ENCODE measurements around the gene ANKRD40.
"Not testable (repeated sequence)": the region's sequence is repeated elsewhere in the genome, so short reads cannot be mapped to it uniquely, and the experiment has no call there.

Gene ANKRD40, protein sequence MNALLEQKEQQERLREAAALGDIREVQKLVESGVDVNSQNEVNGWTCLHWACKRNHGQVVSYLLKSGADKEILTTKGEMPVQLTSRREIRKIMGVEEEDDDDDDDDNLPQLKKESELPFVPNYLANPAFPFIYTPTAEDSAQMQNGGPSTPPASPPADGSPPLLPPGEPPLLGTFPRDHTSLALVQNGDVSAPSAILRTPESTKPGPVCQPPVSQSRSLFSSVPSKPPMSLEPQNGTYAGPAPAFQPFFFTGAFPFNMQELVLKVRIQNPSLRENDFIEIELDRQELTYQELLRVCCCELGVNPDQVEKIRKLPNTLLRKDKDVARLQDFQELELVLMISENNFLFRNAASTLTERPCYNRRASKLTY

DNA sequence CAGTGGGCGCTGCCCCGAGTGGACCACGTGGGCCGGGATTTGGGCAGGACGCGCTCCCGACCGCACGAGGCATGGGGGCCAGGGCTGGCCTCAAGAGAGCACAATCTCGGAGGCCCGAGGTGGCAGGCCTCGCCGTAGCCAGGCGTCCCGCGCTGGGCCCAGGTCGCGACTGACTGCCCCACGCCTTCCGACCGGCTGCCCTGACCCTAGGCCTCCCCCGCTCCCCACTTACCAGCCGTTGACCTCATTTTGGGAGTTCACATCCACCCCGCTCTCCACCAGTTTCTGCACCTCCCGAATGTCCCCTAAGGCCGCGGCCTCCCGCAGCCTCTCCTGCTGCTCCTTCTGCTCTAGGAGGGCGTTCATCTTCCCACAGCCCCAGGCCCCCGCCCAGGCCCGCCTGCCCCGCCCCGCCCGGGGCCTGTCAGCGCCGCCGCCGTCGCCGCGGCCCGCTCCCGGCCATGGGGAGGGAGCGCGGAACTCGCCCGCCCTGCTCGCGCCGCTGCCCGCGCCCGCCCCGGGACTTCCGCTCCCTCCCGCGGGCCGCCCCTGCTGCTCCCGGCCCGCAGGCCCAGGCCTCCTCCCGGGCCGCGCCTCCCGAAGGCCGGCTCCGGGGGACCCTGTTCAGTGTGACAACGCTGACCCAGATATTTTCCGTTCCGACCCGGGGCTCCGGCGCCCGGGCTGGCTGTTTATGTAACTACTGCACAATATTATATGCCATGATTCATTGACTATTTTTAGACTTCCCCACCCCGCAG is at the start of gene ANKRD40:
ANKRD40 (minus strand) TSS at position 626 of the 761 bp plus-strand sequence; CDS start at position 366, 260 bp downstream.
- Mint-ChIP-seq H3K4me1 (peaks cover 45% of the 10 kb centered on the region), H3K27ac (peak within 1 kb of the TSS; percentile 95), H3K27me3 (no peaks in the 10 kb centered on the region), H3K4me3 (peak within 1 kb of the TSS; percentile 94), H3K36me3 (ENCODE audit: low read depth) (peaks cover 19% of the 10 kb centered on the region), H3K9me3 (no peaks in the 10 kb centered on the region)
- DNase-seq (peak; percentile 93), ATAC-seq (peak; percentile 84)

DNA sequence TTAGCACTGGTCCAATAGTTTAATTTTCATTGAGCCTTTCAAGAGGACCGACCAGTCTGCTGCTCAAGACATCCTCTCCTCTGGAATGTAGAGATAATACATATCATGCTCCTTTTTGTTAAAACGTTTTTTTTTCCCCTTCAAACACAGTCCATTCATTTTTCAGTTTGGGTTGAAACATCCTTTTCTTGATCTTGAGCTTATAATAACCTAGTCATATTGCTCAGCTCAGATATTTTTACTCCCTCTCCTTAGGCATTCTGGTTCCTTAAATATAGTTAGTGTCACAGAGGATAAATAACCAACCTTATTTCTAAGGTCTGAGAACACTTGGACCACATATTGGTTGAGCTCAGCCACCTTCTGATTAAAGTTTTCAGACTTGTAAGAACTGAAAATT is 46.8 kb upstream of the ANKRD40 start:
- ATAC-seq: no peak
- Mint-ChIP-seq H3K4me1 (no peaks in the 10 kb centered on the region), H3K36me3 (ENCODE audit: low read depth) (peaks cover 41% of the 10 kb centered on the region), H3K27me3 (no peaks in the 10 kb centered on the region), H3K4me3 (no peak overlapping the region), H3K27ac (no peak overlapping the region), H3K9me3 (no peaks in the 10 kb centered on the region)
- no peak for DNase-seq

DNA sequence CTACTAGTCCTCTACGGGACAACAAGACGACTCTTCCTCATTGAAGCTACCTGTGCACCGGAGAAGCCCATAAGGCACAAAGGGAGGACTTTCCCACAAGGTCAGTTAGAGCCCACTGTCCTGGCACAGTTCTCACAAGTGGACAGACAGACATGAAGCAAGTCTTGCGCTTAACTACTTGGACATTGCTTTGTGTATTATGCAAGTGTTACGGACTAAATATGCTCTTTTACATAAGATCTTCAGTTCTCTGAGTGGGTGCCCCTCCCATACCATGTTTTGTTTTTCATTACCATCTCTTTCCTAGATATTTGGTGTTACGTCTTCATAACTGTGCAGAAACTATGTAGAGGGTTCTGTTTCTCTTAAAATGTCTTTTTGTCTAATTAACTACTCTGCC is 41.5 kb upstream of the ANKRD40 start:
- no peak for DNase-seq
- no peak overlapping the region for H3K27ac Mint-ChIP-seq
- no peaks in the 10 kb centered on the region for H3K4me1 Mint-ChIP-seq
- no peaks in the 10 kb centered on the region for H3K27me3 Mint-ChIP-seq
- peaks cover 67% of the 10 kb centered on the region for H3K36me3 Mint-ChIP-seq (ENCODE audit: low read depth)
- no peak for ATAC-seq
- H3K9me3 Mint-ChIP-seq: no peaks in the 10 kb centered on the region
- H3K4me3 Mint-ChIP-seq: no peak overlapping the region

DNA sequence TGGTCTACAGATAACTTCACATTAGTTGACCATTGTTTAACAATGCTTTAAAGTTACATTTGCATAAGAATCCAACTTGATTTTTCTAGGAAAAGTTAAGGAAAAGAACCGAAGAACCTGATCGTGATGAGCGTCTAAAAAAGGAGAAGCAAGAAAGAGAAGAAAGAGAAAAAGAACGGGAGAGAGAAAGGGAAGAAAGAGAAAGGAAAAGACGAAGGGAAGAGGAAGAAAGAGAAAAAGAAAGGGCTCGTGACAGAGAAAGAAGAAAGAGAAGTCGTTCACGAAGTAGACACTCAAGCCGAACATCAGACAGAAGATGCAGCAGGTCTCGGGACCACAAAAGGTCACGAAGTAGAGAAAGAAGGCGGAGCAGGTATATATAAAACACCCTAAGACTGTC is 37.9 kb upstream of the ANKRD40 start:
- DNase-seq (no peak), ATAC-seq (no peak)
- H3K4me1 Mint-ChIP-seq: no peaks in the 10 kb centered on the region
- H3K9me3 Mint-ChIP-seq: no peaks in the 10 kb centered on the region
- H3K4me3 Mint-ChIP-seq: no peak overlapping the region
- peaks cover 77% of the 10 kb centered on the region for H3K36me3 Mint-ChIP-seq (ENCODE audit: low read depth)
- no peaks in the 10 kb centered on the region for H3K27me3 Mint-ChIP-seq
- no peak overlapping the region for H3K27ac Mint-ChIP-seq

DNA sequence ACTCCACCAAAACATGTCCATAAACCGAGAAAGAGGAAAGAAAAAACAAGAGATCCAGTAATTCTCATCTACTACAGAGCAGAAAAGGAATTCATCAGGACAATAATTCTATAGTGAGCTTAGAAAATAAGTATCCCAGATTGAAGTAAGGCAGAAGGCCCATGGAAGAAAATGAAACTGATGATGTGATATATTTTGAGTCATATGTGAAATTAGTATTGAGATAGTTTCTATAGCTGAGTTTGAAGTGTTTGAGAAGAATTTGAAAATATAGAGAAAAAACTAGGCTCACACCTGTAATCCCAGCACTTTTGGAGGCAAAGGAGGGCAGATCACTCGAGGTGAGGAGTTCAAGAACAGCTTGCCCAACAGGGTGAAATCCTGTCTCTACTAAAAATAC is 31.4 kb upstream of the ANKRD40 start:
- Mint-ChIP-seq H3K4me3 (no peak overlapping the region), H3K9me3 (no peaks in the 10 kb centered on the region), H3K27me3 (no peaks in the 10 kb centered on the region), H3K36me3 (ENCODE audit: low read depth) (peaks cover 63% of the 10 kb centered on the region), H3K4me1 (peaks cover 41% of the 10 kb centered on the region), H3K27ac (peak overlapping the region; percentile 78)
- DNase-seq (no peak), ATAC-seq (no peak)

DNA sequence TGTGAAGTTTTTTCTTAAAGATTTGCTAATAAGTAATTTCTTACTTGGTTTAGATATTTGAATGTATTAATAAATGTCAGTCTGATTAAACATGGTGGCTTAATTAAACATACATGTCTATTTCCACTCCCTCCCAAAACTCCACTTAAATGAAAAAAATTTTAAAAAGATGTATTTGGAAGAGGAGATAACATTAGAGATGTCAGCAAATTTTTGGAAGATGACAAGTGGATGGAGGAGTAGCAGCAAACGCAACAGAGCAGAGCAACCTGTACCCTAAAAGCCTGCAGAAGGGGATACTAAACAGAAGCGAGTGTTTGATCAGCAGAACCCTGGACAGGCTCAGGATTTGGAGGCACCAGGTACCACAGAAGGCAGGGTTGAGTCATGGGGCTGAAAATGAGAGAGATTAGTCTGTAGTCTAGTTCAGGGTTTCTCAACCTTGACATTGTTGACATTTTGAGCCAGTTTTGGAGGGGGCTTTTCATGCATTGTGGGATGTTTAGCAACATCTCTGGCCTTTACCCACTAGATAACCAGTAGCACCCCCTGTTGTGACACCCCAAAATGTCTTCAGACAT is 29.5 kb upstream of the ANKRD40 start:
- Mint-ChIP-seq H3K36me3 (ENCODE audit: low read depth) (peaks cover 53% of the 10 kb centered on the region), H3K27me3 (no peaks in the 10 kb centered on the region), H3K9me3 (no peaks in the 10 kb centered on the region), H3K4me1 (peaks cover 48% of the 10 kb centered on the region), H3K27ac (peak overlapping the region; percentile 74), H3K4me3 (no peak overlapping the region)
- no peak for DNase-seq
- ATAC-seq: peak; percentile 86

- H3K36me3 Mint-ChIP-seq (ENCODE audit: low read depth): peaks cover 42% of the 10 kb centered on the region
- no peak overlapping the region for H3K27ac Mint-ChIP-seq
- H3K4me3 Mint-ChIP-seq: no peak overlapping the region
- no peaks in the 10 kb centered on the region for H3K27me3 Mint-ChIP-seq
- peaks cover 61% of the 10 kb centered on the region for H3K4me1 Mint-ChIP-seq
- DNase-seq (no peak), ATAC-seq (no peak)
- H3K9me3 Mint-ChIP-seq: no peaks in the 10 kb centered on the region
Observed at GRCh38 chr17:50735287-50735686, 27.6 kb upstream of the ANKRD40 start.

DNA sequence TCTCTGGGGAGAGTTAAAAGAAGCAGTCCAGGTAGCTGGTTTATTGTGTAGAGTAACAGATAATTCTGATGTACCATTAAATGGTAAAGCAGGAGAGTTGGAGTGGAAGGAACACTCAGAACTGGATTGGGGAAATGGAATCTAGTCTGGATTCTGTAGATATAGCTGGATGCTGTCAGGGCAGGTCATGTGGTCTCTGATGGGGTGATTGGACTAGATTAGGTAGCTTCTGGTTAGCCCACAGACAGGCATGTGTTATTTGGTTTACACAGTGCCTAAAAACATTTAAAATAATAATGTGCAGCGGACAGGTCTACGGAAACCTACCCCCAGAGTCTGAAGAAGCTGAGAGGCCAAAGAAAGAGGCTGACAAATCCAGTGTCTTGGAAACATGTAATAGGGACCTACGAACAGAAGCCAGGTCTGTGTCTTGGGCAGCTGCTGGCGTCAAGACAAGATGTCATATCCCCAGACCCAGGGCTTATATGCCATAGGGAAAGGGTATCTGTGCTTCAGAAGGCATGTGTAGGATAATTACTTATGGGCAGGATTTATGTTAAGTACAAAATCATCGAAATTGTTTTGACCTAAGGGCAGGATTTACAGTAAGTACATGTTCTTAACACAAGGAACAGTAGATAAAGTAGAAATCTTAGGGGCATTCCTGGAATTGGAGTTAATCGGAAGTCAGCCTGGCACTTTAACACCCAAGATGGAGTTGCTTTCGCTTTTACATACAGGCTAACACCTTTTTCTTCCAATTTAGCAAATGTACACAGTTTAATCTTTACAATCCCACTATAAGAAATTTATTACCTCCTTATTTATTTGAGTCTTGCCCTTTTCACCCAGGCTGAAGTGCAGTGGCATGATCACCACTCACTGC is 24.1 kb upstream of the ANKRD40 start:
- Mint-ChIP-seq H3K4me1 (peaks cover 64% of the 10 kb centered on the region), H3K27me3 (no peaks in the 10 kb centered on the region), H3K9me3 (no peaks in the 10 kb centered on the region), H3K36me3 (ENCODE audit: low read depth) (peaks cover 24% of the 10 kb centered on the region), H3K27ac (peak overlapping the region; percentile 40), H3K4me3 (no peak overlapping the region)
- ATAC-seq (no peak), DNase-seq (no peak)

DNA sequence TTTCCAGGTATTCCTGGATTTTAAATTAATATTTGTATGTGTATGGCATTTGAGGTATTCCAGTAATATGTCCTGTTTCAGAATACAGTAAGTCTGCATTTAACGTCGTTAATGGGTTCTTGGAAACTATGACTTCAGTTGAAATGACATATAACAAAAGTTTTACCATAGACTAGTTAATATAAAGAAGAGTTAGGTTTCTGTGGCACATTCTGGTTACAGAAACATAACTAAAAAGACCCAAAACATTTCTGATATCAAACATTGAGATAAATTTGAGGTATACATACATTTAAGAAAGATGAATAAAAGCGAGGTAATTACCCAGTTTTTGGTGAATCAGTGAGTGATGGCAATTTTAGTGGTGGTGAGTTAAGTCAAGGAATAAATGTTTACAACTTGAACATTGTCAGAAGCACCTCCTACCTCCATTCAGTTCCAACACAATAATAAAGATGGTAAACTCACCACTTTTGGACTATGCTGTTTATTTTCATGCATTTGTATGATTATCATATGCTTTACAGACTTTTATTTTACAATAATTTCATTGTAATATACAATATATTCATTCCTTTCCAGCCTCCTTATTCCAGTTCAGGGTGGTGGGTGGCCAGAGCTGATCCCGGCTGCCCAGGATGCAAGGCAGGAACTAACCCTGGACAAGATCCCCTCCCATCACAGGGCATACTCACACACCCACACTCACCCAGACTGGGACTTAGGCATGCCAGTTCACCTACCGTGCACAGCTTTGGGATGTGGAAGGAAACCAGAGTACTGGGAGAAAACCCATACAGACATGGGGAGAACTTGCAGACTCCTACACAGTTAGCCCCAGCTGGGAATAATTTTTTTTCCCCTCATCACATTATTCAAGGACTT is 21.4 kb upstream of the ANKRD40 start:
- peak overlapping the region; percentile 60 for H3K27ac Mint-ChIP-seq
- no peak overlapping the region for H3K4me3 Mint-ChIP-seq
- peaks cover 64% of the 10 kb centered on the region for H3K4me1 Mint-ChIP-seq
- H3K27me3 Mint-ChIP-seq: no peaks in the 10 kb centered on the region
- H3K36me3 Mint-ChIP-seq (ENCODE audit: low read depth): peaks cover 22% of the 10 kb centered on the region
- ATAC-seq: peak; percentile 34
- H3K9me3 Mint-ChIP-seq: no peaks in the 10 kb centered on the region
- no peak for DNase-seq

DNA sequence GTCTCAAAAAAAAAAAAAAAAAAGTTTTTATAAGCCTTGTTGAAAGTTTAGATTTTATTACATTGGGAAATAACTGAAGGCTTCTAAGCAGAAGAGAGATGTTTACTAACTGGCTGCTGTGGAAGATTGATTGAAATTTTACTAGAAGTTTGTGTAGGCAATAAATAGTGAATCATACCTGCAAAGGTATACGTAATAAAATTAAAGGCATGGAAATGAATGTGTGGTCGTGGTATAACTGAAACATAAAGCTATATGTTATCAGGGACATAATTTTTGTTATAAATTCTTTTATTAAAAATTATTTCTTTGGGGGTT is 20.4 kb upstream of the ANKRD40 start:
- Mint-ChIP-seq H3K27ac (no peak overlapping the region), H3K4me1 (peaks cover 72% of the 10 kb centered on the region), H3K36me3 (ENCODE audit: low read depth) (peaks cover 22% of the 10 kb centered on the region), H3K9me3 (no peaks in the 10 kb centered on the region), H3K4me3 (no peak overlapping the region), H3K27me3 (no peaks in the 10 kb centered on the region)
- ATAC-seq (no peak), DNase-seq (no peak)

GRCh38 chr17:50725769-50726655 is 18.3 kb upstream of the ANKRD40 start:
- H3K4me3 Mint-ChIP-seq: no peak overlapping the region
- peak overlapping the region; percentile 26 for H3K27ac Mint-ChIP-seq
- no peak for DNase-seq
- ATAC-seq: no peak
- H3K27me3 Mint-ChIP-seq: no peaks in the 10 kb centered on the region
- peaks cover 25% of the 10 kb centered on the region for H3K36me3 Mint-ChIP-seq (ENCODE audit: low read depth)
- peaks cover 72% of the 10 kb centered on the region for H3K4me1 Mint-ChIP-seq
- H3K9me3 Mint-ChIP-seq: no peaks in the 10 kb centered on the region

DNA sequence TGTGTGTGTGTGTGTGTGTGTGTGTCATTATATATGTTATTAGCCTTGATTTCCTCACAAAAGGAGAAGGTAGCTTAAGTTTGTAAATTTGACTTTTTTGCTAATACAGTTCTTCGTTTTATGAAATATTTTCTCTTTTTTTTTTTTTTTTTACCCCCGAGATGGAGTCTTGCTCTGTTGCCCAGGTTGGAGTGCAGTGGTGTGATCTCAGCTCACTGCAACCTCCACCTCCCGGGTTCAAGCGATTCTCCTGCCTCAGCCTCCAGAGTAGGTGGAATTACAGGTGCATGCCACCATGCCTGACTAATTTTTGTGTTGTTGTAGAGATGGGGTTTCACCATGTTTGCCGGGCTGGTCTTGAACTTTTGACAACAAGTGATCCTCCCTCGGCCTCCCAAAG is 16.9 kb upstream of the ANKRD40 start:
- H3K9me3 Mint-ChIP-seq, H3K4me3 Mint-ChIP-seq, DNase-seq, H3K27me3 Mint-ChIP-seq, H3K27ac Mint-ChIP-seq, ATAC-seq: not testable (repeated sequence)
- H3K4me1 Mint-ChIP-seq: peaks cover 68% of the 10 kb centered on the region
- H3K36me3 Mint-ChIP-seq (ENCODE audit: low read depth): peaks cover 33% of the 10 kb centered on the region

- H3K27ac Mint-ChIP-seq: peak overlapping the region; percentile 55
- no peaks in the 10 kb centered on the region for H3K9me3 Mint-ChIP-seq
- ATAC-seq: no peak
- DNase-seq: no peak
- H3K36me3 Mint-ChIP-seq (ENCODE audit: low read depth): peaks cover 30% of the 10 kb centered on the region
- H3K4me3 Mint-ChIP-seq: peak overlapping the region; percentile 88
- H3K4me1 Mint-ChIP-seq: peaks cover 56% of the 10 kb centered on the region
- H3K27me3 Mint-ChIP-seq: no peaks in the 10 kb centered on the region
Observed at GRCh38 chr17:50722746-50723145, 15.0 kb upstream of the ANKRD40 start.
